Chondrocyte (in vitro differentiated cells): ENCODE results near the gene OLFM4. TPM values are rescaled to one million over a fixed set of nuclear protein-coding genes. Genes with fewer than 3 reads are reported as not detected.

ENCODE experiments used
- DNase-seq: peaks from one replicate; pipeline ENCODE4 v3.0.0; 2021; ENCODE audit warnings: mixed read lengths, low spot score
- H3K27ac Mint-ChIP-seq: one replicate; pipeline ENCODE4 v1.8.0; 2021; ENCODE audit warnings: mild to moderate bottlenecking, moderate library complexity, mixed read lengths; ENCODE audit not compliant: unreplicated experiment
- H3K27me3 Mint-ChIP-seq: 2 replicates; pipeline ENCODE4 v1.8.0; 2021; ENCODE audit warnings: low read depth, mixed read lengths
- H3K36me3 Mint-ChIP-seq: 2 replicates; pipeline ENCODE4 v1.8.0; 2021; ENCODE audit warnings: low read depth, mixed read lengths
- H3K4me1 Mint-ChIP-seq: 2 replicates; pipeline ENCODE4 v1.8.0; 2021; ENCODE audit warnings: low read depth, mild to moderate bottlenecking, mixed read lengths
- H3K4me3 Mint-ChIP-seq: one replicate; pipeline ENCODE4 v1.8.0; 2021; ENCODE audit warnings: mild to moderate bottlenecking, moderate library complexity, mixed read lengths; ENCODE audit not compliant: unreplicated experiment
- H3K9me3 Mint-ChIP-seq: 2 replicates; pipeline ENCODE4 v1.8.0; 2021; ENCODE audit warnings: low read depth, mixed read lengths
- long read RNA-seq: library from polyadenylated mRNA; stranded (forward); transcript quantifications from one replicate; pipeline ENCODE4 v2.0.0, GENCODE V29; 2021
- total RNA-seq: library from RNA; stranded (reverse); gene quantifications from 3 replicates; pipeline ENCODE4 v1.2.1, GENCODE V29; 2021
- TF ChIP-seq, protein P1 (sequence below): fragments of 200-600 bp; sonication (generic); IDR thresholded peaks from 2 replicates; pipeline ENCODE4 v1.5.0; 2021; ENCODE audit warnings: antibody characterized with exemption, mild to moderate bottlenecking, moderate library complexity

OLFM4 gene, protein sequence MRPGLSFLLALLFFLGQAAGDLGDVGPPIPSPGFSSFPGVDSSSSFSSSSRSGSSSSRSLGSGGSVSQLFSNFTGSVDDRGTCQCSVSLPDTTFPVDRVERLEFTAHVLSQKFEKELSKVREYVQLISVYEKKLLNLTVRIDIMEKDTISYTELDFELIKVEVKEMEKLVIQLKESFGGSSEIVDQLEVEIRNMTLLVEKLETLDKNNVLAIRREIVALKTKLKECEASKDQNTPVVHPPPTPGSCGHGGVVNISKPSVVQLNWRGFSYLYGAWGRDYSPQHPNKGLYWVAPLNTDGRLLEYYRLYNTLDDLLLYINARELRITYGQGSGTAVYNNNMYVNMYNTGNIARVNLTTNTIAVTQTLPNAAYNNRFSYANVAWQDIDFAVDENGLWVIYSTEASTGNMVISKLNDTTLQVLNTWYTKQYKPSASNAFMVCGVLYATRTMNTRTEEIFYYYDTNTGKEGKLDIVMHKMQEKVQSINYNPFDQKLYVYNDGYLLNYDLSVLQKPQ
- total RNA-seq, result 0.18 to 0.25 TPM in 2 of 3 replicates, not detected in the other
- long read RNA-seq, partial matches to known transcripts, result 1 of 1 reads
- long read RNA-seq, other reads (novel, unspliced or antisense), result 0 of 1 reads

DNA sequence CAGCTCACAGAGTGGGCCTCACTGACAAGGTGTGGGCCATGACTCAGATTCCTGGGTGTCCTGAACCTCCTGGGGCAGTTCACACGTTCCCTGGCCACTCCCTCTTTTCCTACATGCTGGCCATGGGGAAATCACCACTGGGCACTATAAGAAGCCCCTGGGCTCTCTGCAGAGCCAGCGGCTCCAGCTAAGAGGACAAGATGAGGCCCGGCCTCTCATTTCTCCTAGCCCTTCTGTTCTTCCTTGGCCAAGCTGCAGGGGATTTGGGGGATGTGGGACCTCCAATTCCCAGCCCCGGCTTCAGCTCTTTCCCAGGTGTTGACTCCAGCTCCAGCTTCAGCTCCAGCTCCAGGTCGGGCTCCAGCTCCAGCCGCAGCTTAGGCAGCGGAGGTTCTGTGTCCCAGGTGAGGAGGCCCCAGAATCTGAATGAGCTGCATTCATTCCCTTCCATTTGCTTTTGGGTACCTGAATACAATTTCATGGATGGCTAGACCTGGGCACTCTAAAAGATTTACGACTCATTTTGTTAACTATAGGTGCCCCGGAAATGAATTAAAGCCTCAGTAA, at the start of gene OLFM4:
Gene OLFM4 (plus strand): TSS at position 177 of the 567 bp plus-strand sequence. CDS start 24 bp downstream, at position 201.
- Mint-ChIP-seq H3K9me3 (no peaks in the 10 kb centered on the region), H3K4me1 (no peaks in the 10 kb centered on the region), H3K4me3 (no peak within 1 kb of the TSS), H3K27me3 (peaks cover 1% of the 10 kb centered on the region), H3K36me3 (no peaks in the 10 kb centered on the region), H3K27ac (no peak within 1 kb of the TSS)
- TF ChIP-seq, protein P1, sequence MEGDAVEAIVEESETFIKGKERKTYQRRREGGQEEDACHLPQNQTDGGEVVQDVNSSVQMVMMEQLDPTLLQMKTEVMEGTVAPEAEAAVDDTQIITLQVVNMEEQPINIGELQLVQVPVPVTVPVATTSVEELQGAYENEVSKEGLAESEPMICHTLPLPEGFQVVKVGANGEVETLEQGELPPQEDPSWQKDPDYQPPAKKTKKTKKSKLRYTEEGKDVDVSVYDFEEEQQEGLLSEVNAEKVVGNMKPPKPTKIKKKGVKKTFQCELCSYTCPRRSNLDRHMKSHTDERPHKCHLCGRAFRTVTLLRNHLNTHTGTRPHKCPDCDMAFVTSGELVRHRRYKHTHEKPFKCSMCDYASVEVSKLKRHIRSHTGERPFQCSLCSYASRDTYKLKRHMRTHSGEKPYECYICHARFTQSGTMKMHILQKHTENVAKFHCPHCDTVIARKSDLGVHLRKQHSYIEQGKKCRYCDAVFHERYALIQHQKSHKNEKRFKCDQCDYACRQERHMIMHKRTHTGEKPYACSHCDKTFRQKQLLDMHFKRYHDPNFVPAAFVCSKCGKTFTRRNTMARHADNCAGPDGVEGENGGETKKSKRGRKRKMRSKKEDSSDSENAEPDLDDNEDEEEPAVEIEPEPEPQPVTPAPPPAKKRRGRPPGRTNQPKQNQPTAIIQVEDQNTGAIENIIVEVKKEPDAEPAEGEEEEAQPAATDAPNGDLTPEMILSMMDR, result no peak
- no peak for DNase-seq

DNA sequence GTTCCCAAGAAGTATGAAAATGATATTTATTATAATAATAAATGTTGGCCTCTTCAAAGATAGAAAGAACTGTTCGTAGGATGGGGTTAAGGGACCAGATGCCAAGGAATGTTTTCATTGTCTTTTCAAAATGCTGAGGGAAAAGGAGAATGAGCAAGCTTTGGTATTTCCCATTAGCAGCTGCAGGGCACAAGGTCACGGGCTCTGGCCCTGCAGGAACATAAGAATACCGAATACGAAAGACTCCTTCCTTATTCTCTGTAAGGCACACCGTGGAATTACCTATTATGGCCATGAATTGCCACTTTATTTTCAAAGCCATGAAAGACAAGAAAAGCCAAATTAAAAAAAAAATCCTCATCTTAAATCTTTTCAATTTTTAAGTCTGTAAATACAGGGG, 49.6 kb upstream of the OLFM4 start:
- no peaks in the 10 kb centered on the region for H3K27me3 Mint-ChIP-seq
- no peaks in the 10 kb centered on the region for H3K9me3 Mint-ChIP-seq
- peaks cover 9% of the 10 kb centered on the region for H3K4me1 Mint-ChIP-seq
- no peaks in the 10 kb centered on the region for H3K36me3 Mint-ChIP-seq
- DNase-seq, result no peak
- TF ChIP-seq, protein P1, result no peak
- no peak overlapping the region for H3K4me3 Mint-ChIP-seq
- no peak overlapping the region for H3K27ac Mint-ChIP-seq

DNA sequence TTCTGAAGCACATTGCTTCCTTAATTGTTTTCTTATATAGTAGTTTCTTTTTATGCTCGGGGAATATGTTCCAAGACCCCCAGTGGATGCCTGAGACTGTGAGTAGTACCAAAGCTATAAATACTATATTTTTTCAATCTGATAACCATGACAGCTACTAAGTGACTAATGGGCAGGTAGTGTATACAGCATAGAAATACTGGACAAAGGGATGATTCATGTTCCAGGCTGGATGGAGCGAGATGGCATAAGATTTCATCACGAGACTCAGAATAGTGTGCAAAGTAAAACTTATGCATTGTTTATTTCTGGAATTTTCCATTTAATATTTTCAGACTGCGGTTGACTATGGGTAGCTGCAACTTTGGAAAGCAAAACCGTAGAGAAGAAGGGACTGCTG, 47.9 kb upstream of the OLFM4 start:
- Mint-ChIP-seq H3K4me3 (no peak overlapping the region), H3K9me3 (no peaks in the 10 kb centered on the region), H3K4me1 (peaks cover 9% of the 10 kb centered on the region), H3K36me3 (no peaks in the 10 kb centered on the region), H3K27ac (no peak overlapping the region), H3K27me3 (no peaks in the 10 kb centered on the region)
- TF ChIP-seq, protein P1, result no peak
- DNase-seq, result no peak

DNA sequence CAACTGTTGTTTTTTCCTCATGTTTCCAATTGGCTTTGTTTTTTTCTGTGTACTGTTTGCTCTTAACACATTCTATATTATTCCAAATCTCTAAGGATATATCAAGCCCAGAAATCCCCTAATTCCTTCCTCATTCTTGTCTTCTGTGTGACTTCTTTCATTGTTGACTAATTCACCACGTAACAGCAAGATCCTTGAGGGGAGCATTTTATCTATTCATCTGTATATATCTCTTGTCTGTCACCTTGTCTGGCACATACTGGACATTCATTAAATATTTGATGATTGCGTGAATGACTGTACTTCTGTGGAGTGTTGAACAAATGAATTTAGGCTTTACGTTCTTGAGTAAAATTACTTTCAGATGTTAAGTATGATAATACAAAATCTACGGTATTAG, 44.8 kb upstream of the OLFM4 start:
- Mint-ChIP-seq H3K36me3 (no peaks in the 10 kb centered on the region), H3K27ac (no peak overlapping the region), H3K9me3 (no peaks in the 10 kb centered on the region), H3K4me3 (no peak overlapping the region), H3K27me3 (no peaks in the 10 kb centered on the region), H3K4me1 (peaks cover 4% of the 10 kb centered on the region)
- DNase-seq, result no peak
- TF ChIP-seq, protein P1, result no peak

DNA sequence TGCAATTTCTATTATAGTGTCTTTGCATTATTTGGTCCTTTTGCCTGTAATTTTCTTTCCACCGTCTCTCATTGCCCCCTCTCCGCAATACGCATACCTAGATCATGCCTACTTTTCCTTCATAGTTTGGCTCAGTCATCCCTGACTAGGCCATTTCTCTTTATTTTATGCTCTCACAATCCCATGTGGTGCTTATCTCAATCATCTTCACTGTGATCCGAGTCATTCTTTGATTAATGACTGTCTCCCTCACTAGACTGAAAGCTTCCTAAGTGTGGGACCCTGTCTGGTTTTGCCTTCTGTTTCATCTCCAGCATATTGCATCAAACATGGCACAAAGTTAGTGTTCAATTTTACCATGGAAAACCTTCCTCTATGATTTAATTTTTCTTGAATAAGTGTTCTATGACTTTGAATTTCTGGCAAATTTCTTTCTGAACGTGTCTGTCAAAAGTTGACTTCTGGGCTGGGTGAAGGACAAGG, 43.7 kb upstream of the OLFM4 start:
- no peaks in the 10 kb centered on the region for H3K9me3 Mint-ChIP-seq
- no peak for DNase-seq
- no peaks in the 10 kb centered on the region for H3K27me3 Mint-ChIP-seq
- TF ChIP-seq, protein P1, result no peak
- no peaks in the 10 kb centered on the region for H3K4me1 Mint-ChIP-seq
- no peak overlapping the region for H3K4me3 Mint-ChIP-seq
- no peak overlapping the region for H3K27ac Mint-ChIP-seq
- no peaks in the 10 kb centered on the region for H3K36me3 Mint-ChIP-seq
